ENCODE data around the gene NOX3.

GRCh38 chr6:155408231-155408630 lies 47.4 kb downstream of the NOX3 start:
- no peak for TF ChIP-seq CTCF (IDR thresholded peaks at IDR 0.05; ENCODE audit: insufficient read depth, low read length)
- TF ChIP-seq POLR2AphosphoS5 (IDR thresholded peaks at IDR 0.05; ENCODE audit: low read depth), result no peak
- TF ChIP-seq SPI1 (IDR thresholded peaks at IDR 0.05; ENCODE audit: borderline replicate concordance, low read depth), result no peak
- TF ChIP-seq GABPA (IDR thresholded peaks at IDR 0.05; ENCODE audit: low read depth), result no peak
